Measurements from ENCODE around the gene TEX9. TPM values are rescaled to one million over a fixed set of nuclear protein-coding genes. Genes with fewer than 3 reads are reported as not detected.

TEX9 gene
- total RNA-seq, 1 donor from 2014 or later = 4.7 TPM

DNA sequence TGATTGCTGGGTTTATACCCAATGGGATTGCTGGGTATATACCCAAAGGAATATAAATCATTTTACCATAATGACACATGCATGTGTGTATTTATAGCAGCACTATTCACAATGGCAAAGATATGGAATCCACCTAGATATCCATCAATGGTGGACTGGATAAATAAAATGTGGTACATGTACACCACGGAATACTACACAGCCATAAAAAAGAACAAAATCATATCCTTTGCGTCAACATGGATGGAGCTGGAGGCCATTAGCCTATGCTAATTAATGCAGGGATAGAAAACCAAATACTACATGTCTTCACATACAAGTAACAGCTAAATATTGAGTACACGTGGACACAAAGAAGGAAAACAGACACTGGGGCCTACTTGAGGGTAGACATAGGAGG is 77.1 kb downstream of the TEX9 start:
- no peak for DNase-seq (ENCODE audit: low read depth)
- TF ChIP-seq, protein P1, sequence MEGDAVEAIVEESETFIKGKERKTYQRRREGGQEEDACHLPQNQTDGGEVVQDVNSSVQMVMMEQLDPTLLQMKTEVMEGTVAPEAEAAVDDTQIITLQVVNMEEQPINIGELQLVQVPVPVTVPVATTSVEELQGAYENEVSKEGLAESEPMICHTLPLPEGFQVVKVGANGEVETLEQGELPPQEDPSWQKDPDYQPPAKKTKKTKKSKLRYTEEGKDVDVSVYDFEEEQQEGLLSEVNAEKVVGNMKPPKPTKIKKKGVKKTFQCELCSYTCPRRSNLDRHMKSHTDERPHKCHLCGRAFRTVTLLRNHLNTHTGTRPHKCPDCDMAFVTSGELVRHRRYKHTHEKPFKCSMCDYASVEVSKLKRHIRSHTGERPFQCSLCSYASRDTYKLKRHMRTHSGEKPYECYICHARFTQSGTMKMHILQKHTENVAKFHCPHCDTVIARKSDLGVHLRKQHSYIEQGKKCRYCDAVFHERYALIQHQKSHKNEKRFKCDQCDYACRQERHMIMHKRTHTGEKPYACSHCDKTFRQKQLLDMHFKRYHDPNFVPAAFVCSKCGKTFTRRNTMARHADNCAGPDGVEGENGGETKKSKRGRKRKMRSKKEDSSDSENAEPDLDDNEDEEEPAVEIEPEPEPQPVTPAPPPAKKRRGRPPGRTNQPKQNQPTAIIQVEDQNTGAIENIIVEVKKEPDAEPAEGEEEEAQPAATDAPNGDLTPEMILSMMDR (conservative IDR thresholded peaks at IDR 0.05; ENCODE audit: low read depth, low read length) = no peak
- no peak overlapping the region for H3K4me3 ChIP-seq (ENCODE audit: low read depth, low read length)

DNA sequence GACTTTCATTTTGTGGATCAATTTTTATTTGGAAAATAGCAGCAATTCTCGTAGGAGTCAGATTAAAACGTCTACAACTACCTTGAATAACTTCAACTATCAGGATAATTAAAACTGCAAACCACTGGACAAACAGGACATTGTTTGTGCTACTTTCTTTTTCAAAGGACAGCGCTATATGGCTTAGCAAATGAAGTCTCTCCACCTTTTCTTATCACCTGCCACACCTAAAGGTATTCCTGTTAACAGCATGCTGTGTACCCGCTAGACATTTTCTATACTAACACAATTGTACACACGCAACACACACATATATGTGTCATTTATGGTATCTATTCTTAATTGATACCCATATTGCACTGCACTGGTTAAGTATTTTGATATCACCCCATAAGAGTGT is 80.5 kb downstream of the TEX9 start:
- no peak overlapping the region for H3K4me3 ChIP-seq (ENCODE audit: low read depth, low read length)
- TF ChIP-seq, protein P1 (conservative IDR thresholded peaks at IDR 0.05; ENCODE audit: low read depth, low read length) = no peak
- DNase-seq (ENCODE audit: low read depth) = no peak

DNA sequence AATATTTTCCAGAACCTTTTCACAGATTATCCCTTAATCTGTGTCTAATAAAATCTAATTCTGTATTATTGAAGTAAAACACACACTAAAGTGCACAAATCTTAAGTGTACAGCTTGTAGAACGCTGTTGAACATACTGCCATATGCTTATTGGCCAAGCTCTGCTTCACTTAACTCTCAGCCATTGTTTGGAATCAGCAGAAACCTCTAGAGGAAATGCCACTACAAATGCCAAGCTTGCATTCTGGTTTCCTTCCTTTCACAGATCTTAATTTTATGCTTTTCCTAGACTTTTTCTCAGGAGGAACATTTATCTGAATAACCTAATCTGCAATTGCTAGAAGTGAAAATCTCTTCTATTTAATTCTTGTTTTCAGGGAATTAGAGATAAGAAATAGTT is 89.6 kb downstream of the TEX9 start:
- TF ChIP-seq, protein P1 (conservative IDR thresholded peaks at IDR 0.05; ENCODE audit: low read depth, low read length) = no peak
- no peak for DNase-seq (ENCODE audit: low read depth)
- H3K4me3 ChIP-seq (ENCODE audit: low read depth, low read length) = no peak overlapping the region

DNA sequence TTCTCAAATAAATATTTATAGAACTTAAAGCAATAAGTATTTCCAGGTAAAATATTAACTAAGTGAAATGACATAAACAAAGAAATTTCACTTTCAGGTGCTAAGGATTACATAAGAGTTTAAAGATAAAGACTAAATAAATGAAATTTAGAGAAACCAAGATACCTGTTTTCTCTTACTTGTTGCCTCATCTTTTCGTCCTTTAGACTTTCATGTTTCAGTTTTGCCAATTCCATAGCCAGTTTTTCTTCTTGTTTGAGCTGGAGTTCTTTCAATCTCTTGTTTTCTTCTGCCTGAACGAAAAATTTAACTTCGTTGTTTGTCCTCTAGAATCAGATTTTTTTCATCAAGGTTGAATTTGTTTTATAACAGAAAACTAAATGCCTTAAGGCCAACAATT is 91.0 kb downstream of the TEX9 start:
- TF ChIP-seq, protein P1 (conservative IDR thresholded peaks at IDR 0.05; ENCODE audit: low read depth, low read length) = no peak
- no peak for DNase-seq (ENCODE audit: low read depth)
- H3K4me3 ChIP-seq (ENCODE audit: low read depth, low read length) = no peak overlapping the region

DNA sequence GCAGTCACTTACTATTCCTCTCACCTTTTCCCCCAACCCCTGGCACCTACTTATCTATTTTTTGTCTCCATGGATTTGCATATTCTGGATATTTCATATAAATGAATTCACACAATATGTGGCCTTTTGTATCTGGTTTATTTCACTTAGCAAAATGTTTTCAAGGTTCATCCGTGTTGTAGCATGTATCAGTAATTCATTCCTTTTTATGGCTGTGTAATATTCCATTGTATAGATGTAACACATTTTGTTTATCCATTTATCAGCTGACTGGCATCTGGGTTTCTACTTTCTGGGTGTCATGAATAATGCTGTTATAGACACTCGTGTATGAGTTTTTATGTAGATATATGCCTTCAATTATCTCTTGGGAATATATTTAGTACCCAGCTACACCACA is 93.9 kb downstream of the TEX9 start:
- DNase-seq (ENCODE audit: low read depth) = no peak
- no peak overlapping the region for H3K4me3 ChIP-seq (ENCODE audit: low read depth, low read length)
- TF ChIP-seq, protein P1 (conservative IDR thresholded peaks at IDR 0.05; ENCODE audit: low read depth, low read length) = no peak

DNA sequence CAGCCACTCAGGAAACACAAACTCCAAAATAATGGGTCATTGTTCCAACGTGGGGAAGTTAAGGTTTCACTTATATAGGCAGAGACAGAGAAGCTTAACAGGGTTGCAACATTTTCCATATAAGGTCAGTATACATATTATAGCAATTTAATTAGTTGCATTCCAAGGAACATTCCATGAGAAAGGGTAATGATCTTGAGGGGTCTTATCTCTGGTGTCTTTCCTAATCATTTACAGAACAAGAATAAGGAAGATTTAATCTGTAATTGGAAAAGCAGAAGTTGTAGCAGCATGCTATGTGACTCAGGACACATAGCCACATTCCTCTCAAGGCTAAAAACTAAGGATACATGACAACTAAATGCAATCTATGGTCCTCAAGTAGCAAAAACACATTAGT is 94.8 kb downstream of the TEX9 start:
- no peak for DNase-seq (ENCODE audit: low read depth)
- TF ChIP-seq, protein P1 (conservative IDR thresholded peaks at IDR 0.05; ENCODE audit: low read depth, low read length) = no peak
- H3K4me3 ChIP-seq (ENCODE audit: low read depth, low read length) = no peak overlapping the region

DNA sequence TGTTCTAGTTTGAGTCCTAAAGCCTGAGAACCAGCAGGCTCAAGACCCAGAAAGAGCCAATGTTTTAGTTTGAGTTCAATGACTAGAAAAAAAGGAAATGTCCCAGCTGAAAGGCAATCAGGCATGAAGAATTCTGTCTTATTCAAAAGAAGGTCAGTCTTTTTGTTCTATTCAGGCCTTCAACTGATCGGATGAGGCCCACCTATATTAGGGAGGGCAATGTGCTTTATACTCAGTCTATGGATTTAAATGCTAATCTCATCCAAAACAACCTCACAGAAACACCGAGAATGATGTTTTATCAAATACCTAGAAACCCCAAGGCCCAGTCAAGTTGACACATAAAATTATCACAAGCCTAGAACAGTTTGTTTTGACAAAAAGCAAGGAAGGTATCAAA is 95.7 kb downstream of the TEX9 start:
- H3K4me3 ChIP-seq (ENCODE audit: low read depth, low read length) = no peak overlapping the region
- TF ChIP-seq, protein P1 (conservative IDR thresholded peaks at IDR 0.05; ENCODE audit: low read depth, low read length) = no peak
- no peak for DNase-seq (ENCODE audit: low read depth)
